ENCODE data around the gene LCA5L.

LCA5L gene

DNA sequence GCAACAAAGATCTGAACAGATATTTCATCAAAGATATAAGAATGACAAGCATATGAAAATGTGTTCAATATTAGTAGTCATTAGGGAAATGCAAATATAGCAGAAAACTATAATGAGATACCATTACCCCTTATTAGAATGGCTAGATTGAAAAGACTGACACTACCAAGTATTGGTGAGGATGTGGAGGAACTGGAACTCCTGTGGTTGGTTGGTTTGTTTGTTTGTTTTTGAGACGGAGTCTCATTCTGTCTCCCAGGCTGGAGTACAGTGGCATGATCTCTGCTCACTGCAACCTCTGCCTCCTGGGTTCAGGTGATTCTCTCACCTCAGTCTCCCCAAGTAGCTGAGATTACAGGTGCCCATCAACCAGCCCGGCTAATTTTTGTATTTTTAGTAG is 77.8 kb downstream of the LCA5L start:
- Histone ChIP-seq H3K79me2 (ENCODE audit: insufficient read depth, low read length) (no peaks in the 10 kb centered on the region), H3K9me2 (ENCODE audit: low read depth, low read length) (no peaks in the 10 kb centered on the region), H3F3A (ENCODE audit: insufficient read depth, low read length) (no peaks in the 10 kb centered on the region), H3K27ac (ENCODE audit: low read depth, low read length, poor library complexity, severe bottlenecking) (no peak overlapping the region), H2AFZ (ENCODE audit: low read length) (no peak overlapping the region), H3K27me3 (ENCODE audit: insufficient read depth, low read length) (no peaks in the 10 kb centered on the region), H3K4me2 (ENCODE audit: low read length) (no peak overlapping the region), H3K9ac (ENCODE audit: low read length) (no peak overlapping the region), H3K4me3 (ENCODE audit: low read depth, low read length, poor library complexity, severe bottlenecking) (no peak overlapping the region), H3K4me1 (ENCODE audit: insufficient read depth, low read length, severe bottlenecking) (no peaks in the 10 kb centered on the region), H3K9me3 (ENCODE audit: low read length) (peaks cover 4% of the 10 kb centered on the region; the same call in 1 of the 2 replicates), H3K36me3 (ENCODE audit: insufficient read depth, low read length) (no peaks in the 10 kb centered on the region), H4K20me1 (ENCODE audit: insufficient read depth, low read length) (no peaks in the 10 kb centered on the region)
- TF ChIP-seq, protein P1, sequence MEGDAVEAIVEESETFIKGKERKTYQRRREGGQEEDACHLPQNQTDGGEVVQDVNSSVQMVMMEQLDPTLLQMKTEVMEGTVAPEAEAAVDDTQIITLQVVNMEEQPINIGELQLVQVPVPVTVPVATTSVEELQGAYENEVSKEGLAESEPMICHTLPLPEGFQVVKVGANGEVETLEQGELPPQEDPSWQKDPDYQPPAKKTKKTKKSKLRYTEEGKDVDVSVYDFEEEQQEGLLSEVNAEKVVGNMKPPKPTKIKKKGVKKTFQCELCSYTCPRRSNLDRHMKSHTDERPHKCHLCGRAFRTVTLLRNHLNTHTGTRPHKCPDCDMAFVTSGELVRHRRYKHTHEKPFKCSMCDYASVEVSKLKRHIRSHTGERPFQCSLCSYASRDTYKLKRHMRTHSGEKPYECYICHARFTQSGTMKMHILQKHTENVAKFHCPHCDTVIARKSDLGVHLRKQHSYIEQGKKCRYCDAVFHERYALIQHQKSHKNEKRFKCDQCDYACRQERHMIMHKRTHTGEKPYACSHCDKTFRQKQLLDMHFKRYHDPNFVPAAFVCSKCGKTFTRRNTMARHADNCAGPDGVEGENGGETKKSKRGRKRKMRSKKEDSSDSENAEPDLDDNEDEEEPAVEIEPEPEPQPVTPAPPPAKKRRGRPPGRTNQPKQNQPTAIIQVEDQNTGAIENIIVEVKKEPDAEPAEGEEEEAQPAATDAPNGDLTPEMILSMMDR (IDR thresholded peaks at IDR 0.05; ENCODE audit: low read length) = no peak

DNA sequence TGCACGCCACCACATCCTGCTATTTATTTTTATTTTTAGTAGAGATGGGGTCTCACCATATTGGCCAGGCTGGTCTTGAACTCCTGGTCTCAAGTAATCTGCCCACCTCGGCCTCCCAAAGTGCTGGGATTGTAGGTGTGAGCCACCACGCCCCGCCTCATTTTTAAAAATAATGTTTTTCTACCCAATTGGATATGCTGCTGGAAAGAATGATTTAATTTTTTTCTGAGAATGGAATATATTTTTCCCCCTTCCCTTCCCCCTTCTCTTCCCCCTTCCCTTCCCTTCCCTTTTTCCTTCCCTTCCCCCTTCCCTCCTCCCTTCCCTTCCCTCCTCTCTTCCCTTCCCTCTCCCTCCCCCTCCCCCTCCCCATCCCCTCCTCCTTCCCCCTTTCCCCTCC is 79.0 kb downstream of the LCA5L start:
- no peaks in the 10 kb centered on the region for H3K79me2 ChIP-seq (ENCODE audit: insufficient read depth, low read length)
- H3K4me2 ChIP-seq (ENCODE audit: low read length) = no peak overlapping the region
- H3K27ac ChIP-seq (ENCODE audit: low read depth, low read length, poor library complexity, severe bottlenecking) = no peak overlapping the region
- no peak overlapping the region for H3K4me3 ChIP-seq (ENCODE audit: low read depth, low read length, poor library complexity, severe bottlenecking)
- no peaks in the 10 kb centered on the region for H3F3A ChIP-seq (ENCODE audit: insufficient read depth, low read length)
- no peaks in the 10 kb centered on the region for H3K36me3 ChIP-seq (ENCODE audit: insufficient read depth, low read length)
- no peaks in the 10 kb centered on the region for H3K4me1 ChIP-seq (ENCODE audit: insufficient read depth, low read length, severe bottlenecking)
- TF ChIP-seq, protein P1 (IDR thresholded peaks at IDR 0.05; ENCODE audit: low read length) = no peak
- no peak for TF ChIP-seq EZH2 (IDR thresholded peaks at IDR 0.05; ENCODE audit: borderline replicate concordance, low read length)
- H3K9me2 ChIP-seq (ENCODE audit: low read depth, low read length) = no peaks in the 10 kb centered on the region
- H4K20me1 ChIP-seq (ENCODE audit: insufficient read depth, low read length) = no peaks in the 10 kb centered on the region
- no peak overlapping the region for H2AFZ ChIP-seq (ENCODE audit: low read length)
- H3K9me3 ChIP-seq (ENCODE audit: low read length) = peaks cover 4% of the 10 kb centered on the region; the same call in 1 of the 2 replicates
- no peaks in the 10 kb centered on the region for H3K27me3 ChIP-seq (ENCODE audit: insufficient read depth, low read length)
- H3K9ac ChIP-seq (ENCODE audit: low read length) = no peak overlapping the region

DNA sequence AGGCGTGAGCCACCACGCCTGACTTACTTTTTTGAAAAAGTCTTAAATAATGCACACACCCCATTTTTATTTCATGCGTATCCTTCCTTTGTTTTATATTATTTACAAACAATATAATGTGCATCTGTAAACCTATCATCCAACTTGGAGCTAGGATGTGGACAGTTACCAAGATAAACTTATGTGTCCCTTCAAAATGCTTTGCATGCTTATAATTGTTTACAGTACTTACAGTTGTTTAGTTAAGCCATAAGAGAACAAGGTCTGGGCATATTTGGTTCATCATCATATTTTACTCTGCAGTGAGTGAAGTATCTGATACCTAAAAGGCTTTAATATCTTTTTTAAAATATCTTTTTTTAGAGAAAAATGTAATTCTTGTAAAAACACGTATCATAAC is 80.6 kb downstream of the LCA5L start:
- no peak for TF ChIP-seq EZH2 (IDR thresholded peaks at IDR 0.05; ENCODE audit: borderline replicate concordance, low read length)
- TF ChIP-seq, protein P1 (IDR thresholded peaks at IDR 0.05; ENCODE audit: low read length) = no peak
- Histone ChIP-seq H3K27me3 (ENCODE audit: insufficient read depth, low read length) (no peaks in the 10 kb centered on the region), H3K9me2 (ENCODE audit: low read depth, low read length) (no peaks in the 10 kb centered on the region), H3K36me3 (ENCODE audit: insufficient read depth, low read length) (no peaks in the 10 kb centered on the region), H3K4me1 (ENCODE audit: insufficient read depth, low read length, severe bottlenecking) (no peaks in the 10 kb centered on the region), H3K27ac (ENCODE audit: low read depth, low read length, poor library complexity, severe bottlenecking) (no peak overlapping the region), H3K79me2 (ENCODE audit: insufficient read depth, low read length) (no peaks in the 10 kb centered on the region), H3F3A (ENCODE audit: insufficient read depth, low read length) (no peaks in the 10 kb centered on the region), H3K9me3 (ENCODE audit: low read length) (peaks cover 4% of the 10 kb centered on the region; the same call in 1 of the 2 replicates), H3K9ac (ENCODE audit: low read length) (no peak overlapping the region), H2AFZ (ENCODE audit: low read length) (no peak overlapping the region), H3K4me3 (ENCODE audit: low read depth, low read length, poor library complexity, severe bottlenecking) (no peak overlapping the region), H3K4me2 (ENCODE audit: low read length) (no peak overlapping the region), H4K20me1 (ENCODE audit: insufficient read depth, low read length) (no peaks in the 10 kb centered on the region)
